Esophagus squamous epithelium (tissue), 4 donors: ENCODE data around the gene LRRC73.

Source experiments
- CTCF ChIP-seq, 6 experiments: fragments of 450-650 bp in 4 of 6; fragments of 200-600 bp in 2 of 6; sonication (generic) in 2 of 6; IDR thresholded peaks; one replicate each; pipeline ENCODE4 v1.5.1; 2016 to 2019; ENCODE audit warnings: antibody characterized with exemption in 6 of 6, mild to moderate bottlenecking in 4 of 6, moderate library complexity in 4 of 6
- POLR2A ChIP-seq, 4 donors: fragments of 450-650 bp; IDR thresholded peaks; one replicate each; pipeline ENCODE4 v1.6.1; 2017; ENCODE audit warnings: antibody characterized with exemption in 4 of 4, mild to moderate bottlenecking in 4 of 4, moderate library complexity in 3 of 4

DNA sequence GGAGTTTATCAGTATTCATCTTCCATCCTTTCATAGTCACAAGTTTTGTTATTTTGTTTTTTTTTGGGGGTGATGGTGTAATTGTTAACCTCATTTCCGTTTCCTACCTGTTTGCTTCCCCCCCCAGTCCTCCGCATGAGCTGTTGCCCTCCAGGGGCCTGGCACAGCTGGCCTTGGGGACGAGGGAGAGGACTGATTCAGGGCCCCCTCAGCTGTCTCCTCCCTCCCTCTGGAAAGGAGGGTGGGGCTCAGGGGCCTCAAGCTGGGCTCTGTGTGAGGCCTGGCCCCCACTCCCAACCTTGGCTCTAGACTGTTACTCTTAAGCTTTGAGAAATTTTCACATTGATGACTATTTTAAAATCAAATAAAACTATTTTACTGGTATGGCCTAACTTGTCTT, 4.0 kb downstream of the LRRC73 start:
- TF ChIP-seq POLR2A (IDR thresholded peaks at IDR 0.05), result no peak
- TF ChIP-seq CTCF (IDR thresholded peaks at IDR 0.05), result no peak
